ENCODE measurements around the gene EVI2B.

DNA sequence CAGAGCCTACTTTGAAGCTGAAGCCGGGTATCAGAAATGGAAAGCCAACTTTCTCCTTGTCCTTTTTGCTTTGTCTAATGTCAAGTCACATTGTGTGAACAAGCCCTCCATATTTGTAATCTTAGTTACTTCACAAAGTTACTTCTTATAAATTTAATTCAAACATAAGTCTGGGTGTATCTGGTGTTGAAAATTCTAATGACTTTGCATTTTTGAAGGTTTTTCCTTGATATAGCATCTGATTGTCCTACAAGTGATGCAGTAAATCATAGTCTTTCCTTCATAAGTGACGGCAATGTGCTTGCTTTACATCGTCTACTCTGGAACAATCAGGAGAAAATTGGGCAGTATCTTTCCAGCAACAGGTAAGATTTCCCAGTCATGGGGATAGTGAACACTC lies 53.7 kb downstream of the EVI2B start:
- TF ChIP-seq, protein P1, sequence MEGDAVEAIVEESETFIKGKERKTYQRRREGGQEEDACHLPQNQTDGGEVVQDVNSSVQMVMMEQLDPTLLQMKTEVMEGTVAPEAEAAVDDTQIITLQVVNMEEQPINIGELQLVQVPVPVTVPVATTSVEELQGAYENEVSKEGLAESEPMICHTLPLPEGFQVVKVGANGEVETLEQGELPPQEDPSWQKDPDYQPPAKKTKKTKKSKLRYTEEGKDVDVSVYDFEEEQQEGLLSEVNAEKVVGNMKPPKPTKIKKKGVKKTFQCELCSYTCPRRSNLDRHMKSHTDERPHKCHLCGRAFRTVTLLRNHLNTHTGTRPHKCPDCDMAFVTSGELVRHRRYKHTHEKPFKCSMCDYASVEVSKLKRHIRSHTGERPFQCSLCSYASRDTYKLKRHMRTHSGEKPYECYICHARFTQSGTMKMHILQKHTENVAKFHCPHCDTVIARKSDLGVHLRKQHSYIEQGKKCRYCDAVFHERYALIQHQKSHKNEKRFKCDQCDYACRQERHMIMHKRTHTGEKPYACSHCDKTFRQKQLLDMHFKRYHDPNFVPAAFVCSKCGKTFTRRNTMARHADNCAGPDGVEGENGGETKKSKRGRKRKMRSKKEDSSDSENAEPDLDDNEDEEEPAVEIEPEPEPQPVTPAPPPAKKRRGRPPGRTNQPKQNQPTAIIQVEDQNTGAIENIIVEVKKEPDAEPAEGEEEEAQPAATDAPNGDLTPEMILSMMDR (IDR thresholded peaks at IDR 0.05) = no peak
- no peak for TF ChIP-seq POLR2A (IDR thresholded peaks at IDR 0.05)
- TF ChIP-seq EP300 (IDR thresholded peaks at IDR 0.05) = no peak

Measured in ovary (tissue), 3 donors.